ENCODE data around the gene RAB40B.
"Not testable (repeated sequence)": the region's sequence is repeated elsewhere in the genome, so short reads cannot be mapped to it uniquely, and the experiment has no call there.

DNA sequence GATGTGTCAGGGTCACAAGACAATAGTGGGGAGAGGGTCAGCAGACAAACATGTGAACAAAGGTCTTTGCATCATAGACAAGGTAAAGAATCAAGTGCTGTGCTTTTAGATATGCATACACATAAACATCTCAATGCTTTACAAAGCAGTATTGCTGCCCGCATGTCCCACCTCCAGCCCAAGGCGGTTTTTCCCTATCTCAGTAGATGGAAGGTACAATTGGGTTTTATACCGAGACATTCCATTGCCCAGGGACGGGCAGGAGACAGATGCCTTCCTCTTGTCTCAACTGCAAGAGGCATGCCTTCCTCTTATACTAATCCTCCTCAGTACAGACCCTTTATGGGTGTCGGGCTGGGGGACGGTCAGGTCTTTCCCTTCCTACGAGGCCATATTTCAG is 46.2 kb upstream of the RAB40B start:
- TF ChIP-seq, protein P1, sequence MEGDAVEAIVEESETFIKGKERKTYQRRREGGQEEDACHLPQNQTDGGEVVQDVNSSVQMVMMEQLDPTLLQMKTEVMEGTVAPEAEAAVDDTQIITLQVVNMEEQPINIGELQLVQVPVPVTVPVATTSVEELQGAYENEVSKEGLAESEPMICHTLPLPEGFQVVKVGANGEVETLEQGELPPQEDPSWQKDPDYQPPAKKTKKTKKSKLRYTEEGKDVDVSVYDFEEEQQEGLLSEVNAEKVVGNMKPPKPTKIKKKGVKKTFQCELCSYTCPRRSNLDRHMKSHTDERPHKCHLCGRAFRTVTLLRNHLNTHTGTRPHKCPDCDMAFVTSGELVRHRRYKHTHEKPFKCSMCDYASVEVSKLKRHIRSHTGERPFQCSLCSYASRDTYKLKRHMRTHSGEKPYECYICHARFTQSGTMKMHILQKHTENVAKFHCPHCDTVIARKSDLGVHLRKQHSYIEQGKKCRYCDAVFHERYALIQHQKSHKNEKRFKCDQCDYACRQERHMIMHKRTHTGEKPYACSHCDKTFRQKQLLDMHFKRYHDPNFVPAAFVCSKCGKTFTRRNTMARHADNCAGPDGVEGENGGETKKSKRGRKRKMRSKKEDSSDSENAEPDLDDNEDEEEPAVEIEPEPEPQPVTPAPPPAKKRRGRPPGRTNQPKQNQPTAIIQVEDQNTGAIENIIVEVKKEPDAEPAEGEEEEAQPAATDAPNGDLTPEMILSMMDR (IDR thresholded peaks at IDR 0.05), result not testable (repeated sequence)
- TF ChIP-seq FOXM1 (IDR thresholded peaks at IDR 0.05; ENCODE audit: low read depth), result not testable (repeated sequence)
